Endodermal cell (in vitro differentiated cells): ENCODE results near the gene CHERP. TPM values are rescaled to one million over a fixed set of nuclear protein-coding genes. Genes with fewer than 3 reads are reported as not detected.

ENCODE experiments used
- DNase-seq: peaks from one replicate; pipeline ENCODE4 v3.0.0-alpha.2; 2017
- H3K27ac ChIP-seq: 2 replicates; pipeline ENCODE4 v1.5.1; 2013; ENCODE audit warnings: mild to moderate bottlenecking, low read depth, low read length, moderate library complexity
- H3K27me3 ChIP-seq: 2 replicates; pipeline ENCODE4 v1.6.1; 2013; ENCODE audit warnings: mild to moderate bottlenecking, low read length, moderate library complexity; ENCODE audit not compliant: insufficient read depth, control insufficient read depth, poor library complexity, severe bottlenecking
- H3K36me3 ChIP-seq: 2 replicates; pipeline ENCODE4 v1.7.0; 2013; ENCODE audit warnings: mild to moderate bottlenecking, low read length, moderate library complexity; ENCODE audit not compliant: control insufficient read depth, insufficient read depth
- H3K4me1 ChIP-seq: one replicate; pipeline ENCODE4 v1.7.0; 2013; ENCODE audit warnings: low read length; ENCODE audit not compliant: control insufficient read depth, insufficient read depth
- H3K4me3 ChIP-seq: 2 replicates; pipeline ENCODE4 v1.5.1; 2013; ENCODE audit warnings: mild to moderate bottlenecking, low read length, moderate library complexity
- H3K9ac ChIP-seq: 2 replicates; pipeline ENCODE4 v1.6.1; 2013; ENCODE audit warnings: mild to moderate bottlenecking, low read length, moderate library complexity; ENCODE audit not compliant: poor library complexity, severe bottlenecking; ENCODE audit errors: extremely low read depth
- H3K9me3 ChIP-seq: 2 replicates; pipeline ENCODE4 v1.6.1; 2013; ENCODE audit warnings: mild to moderate bottlenecking, low read length, moderate library complexity; ENCODE audit not compliant: control insufficient read depth
- H3K27ac Mint-ChIP-seq: 2 replicates; pipeline ENCODE4 v1.8.0; 2020; ENCODE audit warnings: mixed read lengths
- H3K27me3 Mint-ChIP-seq: 2 replicates; pipeline ENCODE4 v1.8.0; 2021; ENCODE audit warnings: mild to moderate bottlenecking, mixed read lengths; ENCODE audit not compliant: insufficient read depth
- H3K36me3 Mint-ChIP-seq: 2 replicates; pipeline ENCODE4 v1.8.0; 2020; ENCODE audit warnings: low read depth, mixed read lengths
- H3K4me1 Mint-ChIP-seq: 2 replicates; pipeline ENCODE4 v1.8.0; 2020; ENCODE audit warnings: mixed read lengths
- H3K4me3 Mint-ChIP-seq: 2 replicates; pipeline ENCODE4 v1.8.0; 2020; ENCODE audit warnings: mild to moderate bottlenecking, moderate library complexity, mixed read lengths
- H3K9me3 Mint-ChIP-seq: 2 replicates; pipeline ENCODE4 v1.8.0; 2020; ENCODE audit warnings: mild to moderate bottlenecking, mixed read lengths
- WGBS, 2 experiments: methylation state at CpG; one replicate each; pipeline versions ENCODE4 v1.1.5 to v1.1.7; 2013; ENCODE audit warnings: missing lambda C conversion rate in 2 of 2, mixed read lengths in 1 of 2; ENCODE audit not compliant: insufficient coverage in 1 of 2, insufficient read length in 1 of 2; 5-methylcytosine and 5-hydroxymethylcytosine counted together
- total RNA-seq, 2 donors: library from RNA; stranded (reverse); fragmentation: NEBNext Ultra II Directional in 1 of 2; extraction: Animal tissue kit (Norgen Biotek cat#: 25700) in 1 of 2; gene quantifications; 2 replicates in 1 of 2; 3 replicates in 1 of 2; pipeline ENCODE4 v1.2.1, GENCODE V29; 2021
- TF ChIP-seq, protein P1 (sequence below): fragments of 200-600 bp; sonication (generic); conservative IDR thresholded peaks from 2 replicates; pipeline ENCODE4 v1.5.0; 2021; ENCODE audit warnings: antibody characterized with exemption, mild to moderate bottlenecking

CHERP gene
- total RNA-seq, 2 donors from 2014 or later, result 69.5 to 71.5 TPM

DNA sequence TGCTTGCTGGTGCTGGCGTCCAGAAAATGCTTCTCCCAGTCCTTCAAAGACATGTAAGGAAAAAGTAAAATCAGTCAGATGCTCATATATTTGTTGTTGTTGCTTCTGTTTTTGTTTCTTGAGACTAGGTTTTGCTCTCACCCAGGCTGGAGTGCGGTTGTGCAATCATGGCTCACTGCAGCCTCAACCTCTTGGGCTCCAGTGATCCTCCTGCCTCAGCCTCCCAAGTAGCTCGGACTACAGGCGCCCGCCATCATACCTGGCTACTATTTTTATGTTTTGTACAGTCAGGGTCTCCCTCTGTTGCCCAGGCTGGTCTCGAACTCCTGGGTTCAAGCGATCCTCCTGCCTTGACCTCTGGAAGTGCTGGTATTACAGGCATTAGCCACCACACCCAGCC is 59.5 kb downstream of the CHERP start:
- Histone ChIP-seq H3K4me3 (no peak overlapping the region), H3K27me3 (no peaks in the 10 kb centered on the region), H3K27ac (no peak overlapping the region), H3K4me1 (no peaks in the 10 kb centered on the region), H3K9me3 (no peaks in the 10 kb centered on the region), H3K9ac (no peak overlapping the region), H3K36me3 (no peaks in the 10 kb centered on the region)
- TF ChIP-seq, protein P1, sequence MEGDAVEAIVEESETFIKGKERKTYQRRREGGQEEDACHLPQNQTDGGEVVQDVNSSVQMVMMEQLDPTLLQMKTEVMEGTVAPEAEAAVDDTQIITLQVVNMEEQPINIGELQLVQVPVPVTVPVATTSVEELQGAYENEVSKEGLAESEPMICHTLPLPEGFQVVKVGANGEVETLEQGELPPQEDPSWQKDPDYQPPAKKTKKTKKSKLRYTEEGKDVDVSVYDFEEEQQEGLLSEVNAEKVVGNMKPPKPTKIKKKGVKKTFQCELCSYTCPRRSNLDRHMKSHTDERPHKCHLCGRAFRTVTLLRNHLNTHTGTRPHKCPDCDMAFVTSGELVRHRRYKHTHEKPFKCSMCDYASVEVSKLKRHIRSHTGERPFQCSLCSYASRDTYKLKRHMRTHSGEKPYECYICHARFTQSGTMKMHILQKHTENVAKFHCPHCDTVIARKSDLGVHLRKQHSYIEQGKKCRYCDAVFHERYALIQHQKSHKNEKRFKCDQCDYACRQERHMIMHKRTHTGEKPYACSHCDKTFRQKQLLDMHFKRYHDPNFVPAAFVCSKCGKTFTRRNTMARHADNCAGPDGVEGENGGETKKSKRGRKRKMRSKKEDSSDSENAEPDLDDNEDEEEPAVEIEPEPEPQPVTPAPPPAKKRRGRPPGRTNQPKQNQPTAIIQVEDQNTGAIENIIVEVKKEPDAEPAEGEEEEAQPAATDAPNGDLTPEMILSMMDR, result no peak
- H3K27ac Mint-ChIP-seq, result no peak overlapping the region
- DNase-seq, result no peak
- no peaks in the 10 kb centered on the region for H3K36me3 Mint-ChIP-seq
- no peaks in the 10 kb centered on the region for H3K4me1 Mint-ChIP-seq
- peaks cover 2% of the 10 kb centered on the region for H3K27me3 Mint-ChIP-seq
- H3K4me3 Mint-ChIP-seq, result no peak overlapping the region
- 90 to 94% methylated on average over 6 to 7 of the region's 7 CpGs for whole genome bisulfite sequencing, 2 experiments
- H3K9me3 Mint-ChIP-seq, result no peaks in the 10 kb centered on the region

DNA sequence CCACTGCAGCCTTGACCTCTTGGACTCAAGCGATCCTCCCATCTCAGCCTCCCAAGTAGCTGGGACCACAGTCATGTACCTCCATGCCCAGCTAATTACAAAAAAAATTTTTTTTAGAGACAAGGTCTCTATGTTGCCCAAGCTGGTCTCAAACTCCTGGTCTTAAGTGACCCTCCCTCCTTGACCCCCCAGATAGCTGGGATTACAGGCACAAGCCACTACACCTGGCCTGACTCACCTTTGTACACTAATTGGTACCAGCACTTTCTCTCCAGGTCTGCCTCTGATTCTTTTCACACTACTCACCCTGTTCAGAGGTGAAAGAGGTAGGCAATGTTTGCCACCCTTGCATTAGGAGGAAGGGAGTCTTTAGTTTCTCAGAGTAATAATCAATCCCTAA is 64.9 kb downstream of the CHERP start:
- WGBS, 2 experiments, result 97% methylated on average over 1 of the region's 1 CpG; no CpG with 5 or more reads in 1 of the 2 experiments
- Mint-ChIP-seq H3K4me1 (peaks cover 3% of the 10 kb centered on the region), H3K4me3 (no peak overlapping the region), H3K36me3 (no peaks in the 10 kb centered on the region), H3K9me3 (peaks cover 3% of the 10 kb centered on the region), H3K27me3 (peaks cover 2% of the 10 kb centered on the region), H3K27ac (peak overlapping the region; percentile 64)
- Histone ChIP-seq H3K9ac (no peak overlapping the region), H3K27ac (no peak overlapping the region), H3K9me3 (peaks cover 6% of the 10 kb centered on the region), H3K27me3 (no peaks in the 10 kb centered on the region), H3K4me1 (no peaks in the 10 kb centered on the region), H3K36me3 (no peaks in the 10 kb centered on the region), H3K4me3 (no peak overlapping the region)
- TF ChIP-seq, protein P1, result no peak
- DNase-seq, result no peak

DNA sequence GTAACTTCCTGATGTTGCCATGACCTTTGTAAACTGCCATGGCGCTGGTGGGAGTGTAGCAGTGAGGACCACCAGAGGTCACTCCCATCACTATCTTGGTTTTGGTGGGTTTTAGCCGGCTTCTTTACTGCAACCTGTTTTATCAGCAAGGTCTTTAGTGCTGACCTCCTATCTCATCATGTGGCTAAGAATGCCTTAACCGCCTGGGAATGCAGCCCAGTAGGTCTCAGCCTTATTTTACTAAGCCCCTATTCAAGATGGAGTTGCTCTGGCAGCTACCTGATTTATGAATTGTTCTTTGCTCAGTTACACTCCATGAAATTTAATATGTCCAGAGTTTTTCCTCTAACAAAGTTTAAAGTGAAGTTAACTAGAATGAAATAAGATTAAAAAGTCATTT is 65.8 kb downstream of the CHERP start:
- no peak overlapping the region for H3K27ac ChIP-seq
- H3K4me3 Mint-ChIP-seq, result no peak overlapping the region
- H3K36me3 ChIP-seq, result no peaks in the 10 kb centered on the region
- H3K36me3 Mint-ChIP-seq, result no peaks in the 10 kb centered on the region
- TF ChIP-seq, protein P1, result peak; percentile 47
- no peaks in the 10 kb centered on the region for H3K4me1 ChIP-seq
- 56 to 61% methylated on average over 2 to 3 of the region's 3 CpGs for WGBS, 2 experiments
- H3K9ac ChIP-seq, result no peak overlapping the region
- H3K4me1 Mint-ChIP-seq, result peaks cover 3% of the 10 kb centered on the region
- H3K4me3 ChIP-seq, result no peak overlapping the region
- H3K27me3 ChIP-seq, result no peaks in the 10 kb centered on the region
- H3K9me3 ChIP-seq, result peaks cover 6% of the 10 kb centered on the region
- peaks cover 3% of the 10 kb centered on the region for H3K9me3 Mint-ChIP-seq
- H3K27ac Mint-ChIP-seq, result peak overlapping the region; percentile 95
- peaks cover 2% of the 10 kb centered on the region for H3K27me3 Mint-ChIP-seq
- DNase-seq, result peak; percentile 60
